Inferior parietal cortex (tissue), 1 donor: ENCODE data around the gene AMT.

Experiments used
- DNase-seq: peaks from one replicate; pipeline ENCODE4 v3.0.0-alpha.2; 2016; ENCODE audit errors: extremely low spot score

AMT gene, protein sequence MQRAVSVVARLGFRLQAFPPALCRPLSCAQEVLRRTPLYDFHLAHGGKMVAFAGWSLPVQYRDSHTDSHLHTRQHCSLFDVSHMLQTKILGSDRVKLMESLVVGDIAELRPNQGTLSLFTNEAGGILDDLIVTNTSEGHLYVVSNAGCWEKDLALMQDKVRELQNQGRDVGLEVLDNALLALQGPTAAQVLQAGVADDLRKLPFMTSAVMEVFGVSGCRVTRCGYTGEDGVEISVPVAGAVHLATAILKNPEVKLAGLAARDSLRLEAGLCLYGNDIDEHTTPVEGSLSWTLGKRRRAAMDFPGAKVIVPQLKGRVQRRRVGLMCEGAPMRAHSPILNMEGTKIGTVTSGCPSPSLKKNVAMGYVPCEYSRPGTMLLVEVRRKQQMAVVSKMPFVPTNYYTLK

DNA sequence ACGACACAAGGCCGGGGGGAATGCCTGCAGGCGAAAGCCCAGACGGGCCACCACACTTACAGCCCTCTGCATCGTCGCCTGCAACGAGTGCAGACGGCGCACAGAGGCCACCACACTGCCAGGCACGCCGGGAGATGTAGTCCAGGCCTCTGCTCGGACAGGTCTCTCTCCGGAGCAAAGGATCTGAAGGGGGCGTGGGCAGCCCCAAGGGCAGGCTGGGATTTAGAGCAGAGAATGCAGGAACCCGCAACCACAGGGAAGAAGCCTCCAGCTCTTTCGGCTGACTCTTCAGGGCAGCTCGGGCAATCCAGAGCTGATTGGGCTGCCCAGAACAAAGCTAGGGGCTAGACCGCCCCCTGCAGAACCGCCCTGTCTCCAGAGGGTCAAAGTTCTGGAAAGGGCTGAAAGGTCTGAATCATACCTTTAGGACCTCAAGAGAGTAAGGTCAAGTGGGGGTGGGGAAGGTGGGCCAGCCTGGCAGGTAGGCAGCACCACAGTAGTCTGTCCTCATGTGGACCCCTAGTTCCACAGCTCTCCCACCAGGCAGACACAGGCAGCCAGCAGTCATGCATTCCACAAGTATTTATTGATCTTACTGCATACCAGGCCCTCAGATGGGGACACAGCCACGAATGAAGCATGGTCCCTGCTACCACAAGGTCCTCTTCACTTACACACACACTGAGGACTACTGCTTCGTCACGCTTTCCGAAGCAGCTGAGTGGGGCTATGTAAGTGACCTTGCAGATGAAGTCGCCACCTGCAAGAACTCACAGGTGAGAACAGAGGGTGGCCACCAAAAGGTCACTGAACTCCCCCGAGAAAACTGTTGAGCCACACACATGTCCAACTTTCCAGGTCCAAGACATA lies at the start of gene AMT:
AMT (minus strand) TSS at position 95 of the 870 bp plus-strand sequence; CDS start at position 72, 23 bp downstream.
- DNase-seq: no peak

DNA sequence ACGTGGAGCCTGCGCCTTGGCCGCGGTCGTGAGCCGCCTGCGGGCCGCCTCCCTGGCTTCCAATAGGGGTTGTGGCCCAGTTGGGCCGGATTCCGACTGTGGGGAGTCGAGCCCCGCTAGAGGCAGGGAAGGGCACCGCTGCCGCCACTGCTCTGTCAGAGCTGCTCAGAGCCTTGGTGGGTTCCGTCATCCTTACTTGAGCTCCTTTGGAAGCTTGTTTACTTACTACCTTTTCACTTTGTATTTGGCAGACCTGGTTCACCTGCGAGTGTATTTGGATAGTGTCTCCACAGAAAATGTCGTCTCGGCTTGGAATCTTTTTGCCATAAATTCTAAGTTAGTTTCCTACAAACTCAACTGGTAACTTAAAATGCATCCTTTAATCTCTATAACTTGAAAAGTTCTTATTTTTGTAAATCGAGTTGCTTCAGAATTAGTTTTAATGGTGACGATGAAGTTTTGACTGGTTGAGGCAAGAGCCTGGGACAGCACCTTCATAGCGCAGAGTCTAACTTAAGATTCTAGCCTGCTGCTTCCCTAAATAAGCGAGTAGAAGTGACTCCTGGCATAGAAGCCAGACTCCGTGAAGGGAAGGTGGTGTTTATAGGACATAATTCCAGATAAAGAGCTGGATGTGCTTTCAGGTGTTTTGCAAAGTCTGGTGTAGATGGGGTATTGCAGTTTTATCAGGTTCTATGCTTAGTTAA lies 48.6 kb upstream of the AMT start:
- no peak for DNase-seq

DNA sequence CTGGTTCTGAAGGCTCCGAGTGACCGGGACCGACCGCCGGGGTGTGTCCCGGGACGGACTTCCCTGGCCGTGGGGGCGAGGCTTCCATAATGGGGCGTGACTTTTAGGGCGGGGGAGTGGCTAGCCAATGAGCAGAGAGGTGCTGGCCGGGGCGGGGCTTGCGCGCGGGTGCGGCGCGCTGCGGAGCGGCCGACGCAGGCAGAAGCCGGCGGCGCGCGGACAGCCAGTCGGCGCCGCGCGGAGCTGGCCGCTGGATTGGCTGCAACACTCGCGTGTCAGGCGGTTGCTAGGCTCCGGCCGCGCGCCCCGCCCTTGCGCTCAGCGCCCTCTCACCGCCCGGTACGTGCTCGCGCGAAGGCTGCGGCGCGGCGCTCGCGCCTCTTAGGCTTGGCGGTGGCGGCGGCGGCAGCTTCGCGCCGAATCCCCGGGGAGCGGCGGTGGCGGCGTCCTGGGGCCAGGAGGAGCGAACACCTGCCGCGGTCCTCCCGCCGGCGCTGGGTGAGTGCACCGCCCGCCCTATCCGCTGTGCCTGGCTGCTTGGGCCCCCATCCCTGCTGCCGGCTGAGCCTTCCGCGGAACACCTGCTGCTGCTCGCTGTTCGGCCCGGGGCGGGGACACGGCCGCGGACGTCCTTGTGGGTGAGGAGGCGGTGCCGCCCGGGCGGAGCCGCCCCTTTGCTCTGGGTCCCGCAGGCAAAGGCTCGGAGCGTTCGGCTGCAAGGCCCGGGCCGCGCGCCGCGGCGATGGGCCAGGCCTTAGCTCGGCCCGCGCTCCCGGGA lies 47.9 kb upstream of the AMT start, which contains the start of gene DAG1:
DAG1 (plus strand) TSS at position 332 of the 778 bp plus-strand sequence. CDS start 40,268 bp downstream, outside the sequence.
- peak; percentile 89 for DNase-seq

DNA sequence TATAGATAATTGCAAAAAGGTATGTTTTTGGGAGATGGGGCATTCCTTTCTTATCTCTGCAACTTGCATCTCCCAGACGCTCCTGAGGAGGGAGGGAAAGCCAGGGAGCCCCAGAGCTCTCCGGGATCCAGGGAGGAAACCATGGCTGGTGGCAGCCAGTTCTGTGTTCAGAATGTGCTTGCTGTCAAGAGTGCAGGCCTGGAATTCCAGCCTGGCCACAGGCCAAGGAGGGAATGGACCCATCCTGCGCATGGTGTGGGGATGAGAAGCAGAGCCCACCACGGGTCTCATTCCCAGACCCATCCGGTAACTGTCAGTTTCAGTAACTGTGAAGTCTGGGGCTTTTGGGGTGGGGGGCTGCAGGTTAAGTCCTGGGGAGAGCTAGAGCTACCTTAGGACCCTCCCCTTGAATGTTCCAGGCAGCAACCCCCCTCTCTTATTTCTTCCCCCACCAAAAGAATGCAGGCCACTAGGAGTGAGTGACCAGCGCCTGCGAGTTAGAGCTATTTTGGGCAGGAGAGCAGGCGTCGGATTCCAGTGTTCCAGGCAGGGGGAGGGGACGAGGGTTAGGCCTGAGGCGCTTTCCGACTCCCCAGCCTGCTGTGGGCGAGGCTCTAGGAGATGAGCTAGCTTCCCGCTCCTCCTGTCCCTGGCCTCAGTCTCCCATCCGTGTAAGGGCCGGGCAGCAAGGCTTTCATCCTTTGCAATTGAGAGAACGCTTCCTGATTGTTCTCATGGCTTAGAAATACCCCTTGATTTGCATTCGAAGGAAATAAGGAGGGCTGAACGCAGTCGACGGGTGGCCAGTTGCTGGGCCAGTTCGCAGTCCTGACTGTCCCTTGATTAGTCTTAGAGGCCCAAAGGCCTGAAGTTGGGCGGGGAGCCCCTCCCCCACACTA lies 47.0 kb upstream of the AMT start:
- DNase-seq: no peak

DNA sequence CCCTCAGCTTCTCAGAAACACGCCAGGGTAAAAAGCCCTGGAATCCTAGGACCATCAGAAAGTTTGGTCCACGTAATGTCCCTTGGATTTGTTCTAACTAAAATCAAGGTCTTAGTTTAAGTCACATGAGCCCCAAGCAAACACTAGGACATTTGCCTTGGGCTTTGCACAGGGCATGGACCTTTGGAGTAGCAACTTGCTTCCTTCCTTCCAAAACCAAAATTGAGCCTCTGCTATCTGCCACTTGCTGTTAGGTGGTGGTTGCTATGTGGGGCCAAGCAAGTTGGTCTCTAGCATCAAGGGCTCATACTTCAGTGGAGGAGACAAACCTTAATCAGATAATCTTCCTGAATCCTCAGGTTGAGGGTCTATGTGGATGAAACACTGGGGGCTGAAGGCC lies 43.8 kb upstream of the AMT start:
- no peak for DNase-seq

DNA sequence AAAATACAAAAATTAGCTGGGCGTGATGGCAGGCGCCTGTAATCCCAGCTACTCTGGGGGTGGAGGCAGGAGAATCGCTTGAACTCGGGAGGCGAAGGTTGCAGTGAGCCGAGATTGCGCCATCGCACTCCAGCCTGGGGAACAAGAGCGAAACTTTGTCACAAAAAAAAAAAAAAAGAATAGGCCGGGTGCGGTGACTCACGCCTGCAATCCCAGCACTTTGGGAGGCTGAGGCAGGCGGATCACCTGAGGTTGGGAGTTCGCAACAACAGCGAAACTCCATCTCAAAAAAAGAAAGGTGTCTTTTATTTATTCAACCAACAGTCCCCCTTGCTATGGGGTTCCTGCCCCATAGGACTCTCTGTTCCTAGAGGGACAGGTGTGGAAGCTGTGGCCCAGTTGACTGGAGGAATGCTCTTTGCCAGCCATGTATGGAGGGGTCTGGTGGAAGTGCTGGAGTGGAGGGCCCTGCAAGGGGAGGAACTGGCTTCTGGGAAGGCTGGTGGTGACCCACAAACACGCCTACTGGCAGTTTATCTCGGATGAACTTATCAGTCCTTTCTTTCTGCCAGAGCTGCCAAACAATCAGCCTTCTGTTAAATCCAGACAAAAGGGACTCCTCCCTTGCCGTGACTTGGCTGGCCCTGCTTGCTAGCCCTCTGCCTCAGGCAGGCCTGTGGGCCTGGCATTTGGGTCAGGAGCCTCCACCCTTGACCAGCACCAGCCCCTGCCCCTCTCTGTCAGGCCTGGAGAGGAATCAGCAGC lies 43.2 kb upstream of the AMT start:
- DNase-seq: no peak

DNA sequence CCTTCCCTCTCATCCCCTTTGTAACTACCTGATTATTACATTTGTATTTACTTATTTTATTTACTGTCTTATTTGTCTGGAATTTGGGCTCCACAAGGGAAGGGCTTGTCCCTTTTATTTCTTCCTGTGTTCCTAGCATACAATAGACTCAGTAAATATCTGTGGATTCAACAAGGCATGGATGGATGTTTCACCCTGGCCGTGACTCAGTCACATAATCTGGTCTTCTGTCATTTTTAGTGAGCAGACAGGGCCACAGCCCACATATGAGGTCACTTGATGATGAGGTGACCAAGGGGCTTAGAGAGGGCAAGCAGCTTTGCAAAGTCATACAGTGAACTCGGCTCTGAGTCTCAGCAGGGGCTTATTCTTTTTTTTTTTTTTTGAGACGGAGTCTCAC lies 39.9 kb upstream of the AMT start:
- no peak for DNase-seq

DNA sequence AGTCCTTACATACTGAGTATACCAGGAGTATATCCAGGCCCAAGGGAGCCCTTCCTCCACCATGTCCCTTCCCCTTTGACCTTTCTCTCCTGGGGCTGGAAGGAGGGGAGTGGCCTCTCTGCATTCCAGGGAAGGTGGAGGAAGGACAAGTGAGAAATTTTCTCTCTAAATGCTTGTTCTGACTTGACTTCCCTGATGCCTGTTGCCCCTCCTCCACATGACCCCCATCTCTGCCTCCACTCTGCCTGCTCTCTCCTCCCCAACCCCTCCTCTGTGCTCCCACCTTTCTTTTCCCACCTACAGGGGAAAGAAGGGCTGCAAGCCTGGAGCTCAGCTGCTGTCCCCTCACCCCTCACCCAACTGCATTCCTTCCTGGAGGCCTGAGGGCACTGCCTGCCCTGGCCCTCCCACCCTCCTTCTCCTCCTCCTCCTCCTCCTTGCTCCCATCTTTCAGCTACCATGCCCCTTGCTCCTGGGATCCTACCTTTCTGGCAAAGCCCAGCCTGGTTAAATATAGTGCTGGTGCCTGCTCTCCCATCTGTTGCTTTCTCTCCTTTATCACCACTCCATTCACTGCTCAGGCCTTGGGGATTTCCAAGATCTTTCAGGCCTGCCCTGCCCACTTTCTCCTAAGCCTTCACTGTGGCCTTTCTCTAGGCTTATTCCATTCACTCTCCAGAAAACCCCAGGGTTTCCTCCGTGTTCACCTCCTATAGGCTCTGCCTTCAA lies 39.3 kb upstream of the AMT start:
- no peak for DNase-seq

DNA sequence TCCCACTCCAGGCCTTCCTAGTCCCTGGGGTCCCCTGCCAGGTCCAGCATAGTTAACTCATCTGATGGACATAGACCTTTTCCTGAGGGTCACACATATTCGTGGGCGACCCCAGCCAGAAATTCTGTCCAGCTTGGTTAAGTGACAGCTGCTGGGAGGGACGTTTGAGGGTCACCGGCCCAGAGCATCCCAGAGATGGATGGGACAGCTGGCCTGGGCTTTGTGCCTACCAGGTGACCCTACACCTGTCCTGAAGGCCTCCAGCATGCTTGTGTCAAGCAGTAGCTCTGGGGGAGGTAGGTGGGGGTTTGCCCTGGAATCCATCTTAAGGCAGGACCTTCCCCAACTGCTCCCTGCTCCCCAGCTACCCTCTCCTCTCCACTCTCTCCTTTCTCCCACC lies 38.7 kb upstream of the AMT start:
- DNase-seq: no peak

DNA sequence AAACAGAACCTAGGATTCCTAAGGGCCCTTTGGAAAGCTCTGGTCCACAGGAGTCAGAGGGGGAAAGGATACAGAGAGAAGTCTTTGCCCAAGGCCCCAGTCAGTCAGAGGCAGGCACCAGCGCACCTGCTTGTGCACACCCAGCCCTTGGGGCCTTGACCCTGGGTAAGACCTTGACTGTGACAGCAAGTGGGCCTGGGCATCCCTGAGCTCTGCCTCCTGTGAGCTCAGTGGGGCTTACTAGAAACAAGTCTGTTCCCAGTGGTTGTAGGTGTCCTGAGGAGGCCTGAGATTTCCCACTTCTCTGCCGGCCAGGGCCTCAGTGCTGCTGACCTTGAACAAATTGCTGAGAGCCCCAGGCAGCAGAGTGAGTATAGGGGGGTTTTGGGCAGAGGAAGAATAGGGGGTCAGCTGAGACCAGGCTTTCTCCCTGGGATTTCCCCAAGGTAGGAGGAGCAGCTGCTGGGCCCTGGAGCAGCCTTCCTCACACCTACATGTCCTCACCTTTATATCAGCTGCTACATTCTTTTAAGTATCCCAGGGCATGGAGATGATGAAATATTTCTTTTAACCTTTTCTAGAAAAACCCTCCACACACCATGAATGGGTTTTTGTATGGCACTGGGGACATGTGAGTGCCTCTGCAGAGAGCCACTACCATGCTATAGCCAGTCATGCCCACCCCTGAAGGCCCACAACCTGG lies 38.1 kb upstream of the AMT start:
- no peak for DNase-seq

DNA sequence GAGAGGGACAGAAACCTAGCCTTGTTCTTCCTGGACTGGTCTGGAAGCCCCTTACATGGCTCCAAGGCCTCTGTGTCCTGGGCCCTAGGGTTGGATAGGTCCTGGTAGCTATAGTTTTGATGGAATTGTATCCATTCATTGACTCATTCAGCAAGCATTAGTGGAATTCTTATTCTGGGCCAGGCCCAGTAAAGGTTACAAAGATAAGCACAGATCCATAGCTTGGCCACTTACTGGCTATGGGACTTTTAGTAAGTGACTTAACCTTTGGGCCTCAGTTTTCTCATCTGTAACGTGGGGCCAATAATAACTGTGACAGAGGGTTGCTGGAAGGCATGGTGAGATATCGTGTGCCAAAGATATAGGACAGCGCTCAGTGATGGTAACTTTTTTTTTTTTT lies 34.2 kb upstream of the AMT start:
- no peak for DNase-seq

DNA sequence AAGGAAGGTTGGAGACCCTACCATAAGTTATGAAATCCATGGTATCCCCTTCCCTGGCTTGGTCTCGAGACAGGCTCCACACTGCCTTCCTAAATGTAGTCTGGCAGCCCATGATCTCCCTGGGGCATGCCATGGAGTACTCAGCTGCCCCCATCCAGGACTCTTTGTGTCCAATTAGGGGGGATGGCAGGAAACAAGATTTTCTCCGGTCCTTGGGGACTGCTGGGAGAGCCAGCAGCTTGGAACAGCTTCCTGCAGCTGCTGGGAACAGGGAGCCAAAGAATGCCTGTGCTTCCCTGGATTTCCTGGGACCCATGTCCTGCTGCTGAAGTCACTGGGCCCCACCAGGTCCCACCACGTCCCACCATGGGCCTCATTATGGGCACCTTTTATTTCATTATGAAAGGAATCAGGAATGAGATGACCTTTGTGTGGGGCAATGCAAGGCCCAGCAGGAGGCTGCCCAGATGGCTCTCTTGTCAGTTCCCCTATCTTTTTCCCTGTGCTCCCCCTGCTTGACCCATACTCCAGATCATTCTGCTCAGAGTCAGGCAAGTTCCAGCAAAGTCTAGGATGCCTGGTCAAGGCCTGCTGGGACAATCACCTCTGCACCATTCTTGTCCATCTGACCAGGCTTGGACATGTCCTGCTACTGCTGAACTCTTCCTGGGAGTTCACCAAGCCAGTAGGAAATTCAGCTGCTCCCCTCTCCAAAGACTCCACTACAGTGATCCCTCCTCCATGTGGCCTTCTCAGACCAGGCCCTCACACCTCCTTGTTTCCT lies 32.8 kb upstream of the AMT start:
- DNase-seq: no peak

DNA sequence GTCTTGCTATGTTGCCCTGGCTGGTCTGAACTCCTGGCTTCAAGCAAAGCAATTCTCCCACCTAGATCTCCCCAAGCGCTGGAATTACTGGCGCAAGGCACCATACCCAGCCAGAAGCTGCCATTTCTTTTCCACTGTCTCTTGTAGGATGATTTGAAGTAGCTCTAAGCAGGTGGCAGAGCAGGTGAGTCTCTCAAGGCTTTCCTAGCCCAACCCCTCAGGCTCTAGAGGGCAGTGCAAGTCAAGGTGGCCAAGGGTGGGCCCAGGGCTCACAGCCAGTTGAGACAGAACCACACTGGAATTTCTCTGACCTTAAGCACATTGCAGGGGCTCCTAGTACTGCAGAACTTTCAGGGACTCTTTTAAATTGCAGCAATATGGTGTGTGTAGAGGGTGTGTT lies 32.2 kb upstream of the AMT start:
- DNase-seq: no peak

DNA sequence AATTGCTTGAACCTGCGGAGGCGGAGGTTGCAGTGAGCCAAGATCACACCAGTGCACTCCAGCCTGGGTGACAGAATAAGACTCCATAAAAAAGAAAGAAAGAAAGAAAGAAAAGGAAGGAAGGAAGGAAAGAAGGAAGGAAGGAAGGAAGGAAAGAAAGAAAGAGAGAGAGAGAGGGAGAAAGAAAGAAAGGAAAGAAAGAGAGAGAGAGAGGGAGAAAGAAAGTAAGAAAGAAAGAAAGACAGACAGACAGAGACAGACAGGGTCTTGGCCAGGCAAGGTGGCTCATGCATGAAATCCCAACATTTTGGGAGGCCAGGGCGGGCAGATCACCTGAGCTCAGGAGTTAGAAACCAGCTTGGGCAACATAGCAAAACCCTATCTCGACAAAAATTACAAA lies 31.3 kb upstream of the AMT start:
- no peak for DNase-seq

DNA sequence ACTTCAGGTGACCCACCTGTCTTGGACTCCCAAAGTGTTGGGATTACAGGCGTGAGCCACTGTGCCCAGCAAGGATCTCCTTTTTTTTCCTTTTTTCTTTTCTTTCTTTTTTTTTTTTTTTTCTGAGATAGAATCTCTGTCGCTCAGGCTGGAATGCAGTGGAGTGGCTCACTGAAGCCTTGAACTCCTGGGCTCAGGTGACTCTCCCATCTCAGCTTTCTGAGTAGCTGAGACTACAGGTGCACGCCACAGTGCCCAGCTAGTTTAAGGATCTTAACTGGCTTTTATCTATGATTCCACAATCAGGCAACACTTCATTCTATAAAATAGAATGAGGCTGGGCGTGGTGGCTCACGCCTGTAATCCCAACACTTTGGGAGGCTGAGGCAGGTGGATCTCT lies 23.1 kb upstream of the AMT start:
- no peak for DNase-seq

DNA sequence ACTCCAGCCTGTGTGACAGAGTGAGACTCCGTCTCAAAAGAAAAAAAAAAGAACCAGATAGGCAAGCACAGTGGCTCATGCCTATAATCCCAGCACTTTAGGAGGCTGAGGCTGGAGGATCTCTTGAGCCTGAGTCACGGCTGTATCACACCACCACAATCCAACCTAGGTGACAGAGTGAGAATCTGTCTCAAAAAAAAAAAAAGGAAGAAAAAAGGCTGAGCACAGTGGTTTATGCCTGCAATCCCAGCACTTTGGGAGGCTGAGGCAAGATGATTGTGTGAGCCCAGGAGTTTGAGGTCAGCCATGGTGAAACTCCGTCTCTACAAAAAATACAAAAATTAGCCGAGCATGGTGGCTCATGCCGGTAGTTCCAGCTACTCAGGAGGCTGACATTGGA lies 12.5 kb upstream of the AMT start:
- DNase-seq: no peak

DNA sequence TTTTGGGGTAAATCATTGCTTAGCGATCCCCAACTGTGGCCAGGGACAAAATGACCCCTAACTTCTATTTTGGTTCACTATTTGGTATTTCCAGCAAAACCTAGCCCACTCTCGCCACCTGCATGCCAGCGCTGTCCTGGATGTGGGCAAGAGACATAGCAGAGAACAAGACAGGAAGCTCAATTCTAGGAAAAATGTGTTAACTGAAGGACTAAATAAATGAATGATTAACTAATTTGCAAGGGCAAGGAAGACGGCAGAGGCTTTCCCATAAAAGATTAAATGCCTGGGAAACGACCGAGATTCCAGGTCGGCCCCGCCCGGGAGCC lies 6.4 kb upstream of the AMT start:
- no peak for DNase-seq

DNA sequence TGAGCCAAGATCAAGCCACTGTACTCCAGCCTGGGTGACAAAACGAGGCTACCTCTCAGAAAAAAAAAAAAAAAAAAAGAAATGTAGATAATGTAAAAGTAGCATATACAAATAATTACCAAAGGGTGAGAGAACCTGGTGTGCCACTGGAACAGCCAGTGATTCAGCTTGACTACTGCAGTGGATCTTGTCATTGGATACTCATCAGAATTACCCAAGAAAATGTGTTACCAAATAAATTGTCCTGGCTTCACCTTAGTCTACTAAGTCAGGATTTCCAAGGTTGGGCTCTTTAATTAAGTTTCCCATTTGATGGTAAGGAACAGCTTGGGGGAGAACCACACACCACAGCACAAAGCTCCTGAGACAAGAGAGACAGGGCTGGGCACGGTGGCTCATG lies 5.3 kb upstream of the AMT start:
- DNase-seq: no peak
